ENCODE measurements around the gene PSMD3.
"Not testable (repeated sequence)": the region's sequence is repeated elsewhere in the genome, so short reads cannot be mapped to it uniquely, and the experiment has no call there.

The PSMD3 gene

GRCh38 chr17:39980351-39981206, at the start of gene PSMD3:
TSS of gene PSMD3 (plus strand) at chr17:39980807. CDS start at chr17:39980971, 164 bp downstream.
- peak; percentile 97 for DNase-seq (ENCODE audit: low spot score)

- no peak for DNase-seq (ENCODE audit: low spot score)
Observed at GRCh38 chr17:39933912-39934311, 46.7 kb upstream of the PSMD3 start.

GRCh38 chr17:39934324-39934723, 46.3 kb upstream of the PSMD3 start:
- no peak for DNase-seq (ENCODE audit: low spot score)

GRCh38 chr17:39935909-39936308, 44.7 kb upstream of the PSMD3 start:
- DNase-seq (ENCODE audit: low spot score) = peak; percentile 35

GRCh38 chr17:39937447-39937846, 43.2 kb upstream of the PSMD3 start:
- no peak for DNase-seq (ENCODE audit: low spot score)

- no peak for DNase-seq (ENCODE audit: low spot score)
Observed at GRCh38 chr17:39938140-39938869, 42.3 kb upstream of the PSMD3 start.

- DNase-seq (ENCODE audit: low spot score) = no peak
Observed at GRCh38 chr17:39939106-39939505, 41.5 kb upstream of the PSMD3 start.

- peak; percentile 79 for DNase-seq (ENCODE audit: low spot score)
Observed at GRCh38 chr17:39939588-39940419, 40.8 kb upstream of the PSMD3 start.

- DNase-seq (ENCODE audit: low spot score) = no peak
Observed at GRCh38 chr17:39943702-39944392, 36.8 kb upstream of the PSMD3 start.

GRCh38 chr17:39944393-39944711, 36.3 kb upstream of the PSMD3 start:
- DNase-seq (ENCODE audit: low spot score) = no peak

- DNase-seq (ENCODE audit: low spot score) = no peak
Observed at GRCh38 chr17:39946551-39947330, 33.9 kb upstream of the PSMD3 start.

- DNase-seq (ENCODE audit: low spot score) = not testable (repeated sequence)
Observed at GRCh38 chr17:39948489-39948828, 32.1 kb upstream of the PSMD3 start.

- no peak for DNase-seq (ENCODE audit: low spot score)
Observed at GRCh38 chr17:39949028-39949427, 31.6 kb upstream of the PSMD3 start.

GRCh38 chr17:39950871-39951348, 29.7 kb upstream of the PSMD3 start:
- no peak for DNase-seq (ENCODE audit: low spot score)

- DNase-seq (ENCODE audit: low spot score) = no peak
Observed at GRCh38 chr17:39951924-39952679, 28.5 kb upstream of the PSMD3 start.

- peak; percentile 98 for DNase-seq (ENCODE audit: low spot score)
Observed at GRCh38 chr17:39952680-39953470, 27.7 kb upstream of the PSMD3 start.

- DNase-seq (ENCODE audit: low spot score) = no peak
Observed at GRCh38 chr17:39953471-39953888, 27.1 kb upstream of the PSMD3 start.

- no peak for DNase-seq (ENCODE audit: low spot score)
Observed at GRCh38 chr17:39954876-39955275, 25.7 kb upstream of the PSMD3 start.

GRCh38 chr17:39955726-39956225, 24.8 kb upstream of the PSMD3 start:
- DNase-seq (ENCODE audit: low spot score) = no peak
